HCT116 (cell line): ENCODE results near the gene PPM1B. TPM values are rescaled to one million over a fixed set of nuclear protein-coding genes. Genes with fewer than 3 reads are reported as not detected.

Experiments
- ATAC-seq: fragments of 200-7000 bp; cut with Tn5 transposase; 2 replicates; pipeline ENCODE4 v1.9.1; 2020; ENCODE audit warnings: mild to moderate bottlenecking, moderate library complexity
- BruUV-seq: library from RNA; stranded (reverse); fragments of 400-500 nt; replicated peaks from 2 replicates; lab custom pipeline; 2021; lab: Mats Ljungman, UMichigan
- CTCF ChIA-PET: fragments of 300-600 bp; sonication (Branson Sonifier 250); formaldehyde crosslinking; loops from one replicate; lab custom pipeline; 2021; ENCODE audit warnings: antibody characterized with exemption; lab: Charles Lee
- POLR2A ChIA-PET: fragments of 300-600, 350-600 bp; sonication (Branson Sonifier 250); formaldehyde crosslinking; loops from one replicate; lab custom pipeline; 2021; ENCODE audit warnings: antibody characterized with exemption; lab: Charles Lee
- RAD21 ChIA-PET, 2 experiments: fragments of 300-600 bp; sonication (Branson Sonifier 250); formaldehyde crosslinking; loops; one replicate each; lab custom pipeline; 2023; ENCODE audit warnings: low total read pairs in 2 of 2; ENCODE audit not compliant: uncharacterized antibody in 2 of 2, unreplicated experiment in 2 of 2, low non-redundant PET in 1 of 2; lab: Charles Lee
- DNase-seq: peaks from one replicate; pipeline ENCODE4 v3.0.0-alpha.2; 2010; ENCODE audit warnings: low read depth, low spot score
- H2AFZ ChIP-seq: fragments of 200-600 bp; shearing (Covaris generic), sonication (generic); 2 replicates; pipeline ENCODE4 v1.6.1; 2017; ENCODE audit warnings: low read depth, mixed run types, mixed read lengths, antibody characterized with exemption, low read length; ENCODE audit not compliant: poor library complexity, severe bottlenecking
- H3K27ac ChIP-seq: 2 replicates; pipeline ENCODE4 v1.5.1; 2012; ENCODE audit warnings: low read depth, low read length
- H3K27me3 ChIP-seq: fragments of 200-600 bp; sonication (generic); 2 replicates; pipeline ENCODE4 v1.6.1; 2016; ENCODE audit warnings: mixed run types, low read length, mixed read lengths; ENCODE audit not compliant: insufficient read depth
- H3K36me3 ChIP-seq, 2 experiments: fragments of 200-500 bp in 1 of 2; fragments of 200-600 bp in 1 of 2; sonication (Bioruptor generic) in 1 of 2; sonication (generic) in 1 of 2; 2 replicates each; pipeline versions ENCODE4 v1.5.1 to v1.6.1; 2014 to 2016; ENCODE audit warnings: low read length in 2 of 2, inconsistent platforms in 1 of 2, mixed read lengths in 1 of 2, mixed run types in 1 of 2; ENCODE audit not compliant: insufficient read depth in 2 of 2, control insufficient read depth in 1 of 2
- H3K4me1 ChIP-seq, 2 experiments: fragments of 200-600 bp in 1 of 2; sonication (generic) in 1 of 2; 2 replicates each; pipeline versions ENCODE4 v1.5.1 to v1.6.1; 2012 to 2017; ENCODE audit warnings: low read length in 2 of 2, inconsistent platforms in 1 of 2, mild to moderate bottlenecking in 1 of 2, mixed read lengths in 1 of 2, mixed run types in 1 of 2, moderate library complexity in 1 of 2; ENCODE audit not compliant: insufficient read depth in 2 of 2, control insufficient read depth in 1 of 2
- H3K4me2 ChIP-seq: fragments of 200-600 bp; sonication (generic); 2 replicates; pipeline ENCODE4 v1.6.1; 2017; ENCODE audit warnings: mixed run types, low read length, mixed read lengths
- H3K4me3 ChIP-seq, 2 experiments: fragments of 200-600 bp in 1 of 2; sonication (generic) in 1 of 2; replicated peaks in 1 of 2; 2 replicates each; pipeline ENCODE4 v1.5.1; 2011 to 2016; ENCODE audit warnings: low read length in 2 of 2, control low read depth in 1 of 2, low read depth in 1 of 2, mild to moderate bottlenecking in 1 of 2, mixed read lengths in 1 of 2, mixed run types in 1 of 2
- H3K79me2 ChIP-seq: fragments of 200-600 bp; sonication (generic); 2 replicates; pipeline ENCODE4 v1.6.1; 2017; ENCODE audit warnings: mild to moderate bottlenecking, mixed run types, low read length, moderate library complexity, mixed read lengths; ENCODE audit not compliant: insufficient read depth
- H3K9ac ChIP-seq: fragments of 200-600 bp; sonication (generic); 2 replicates; pipeline ENCODE4 v1.6.1; 2016; ENCODE audit warnings: low read length, mixed read lengths
- H3K9me2 ChIP-seq: fragments of 200-600 bp; sonication (generic), shearing (Covaris generic); 2 replicates; pipeline ENCODE4 v1.6.1; 2017; ENCODE audit warnings: mixed run types, mild to moderate bottlenecking, moderate library complexity; ENCODE audit not compliant: insufficient read depth
- H3K9me3 ChIP-seq, 2 experiments: fragments of 200-500 bp in 1 of 2; fragments of 200-600 bp in 1 of 2; sonication (Bioruptor generic) in 1 of 2; sonication (generic) in 1 of 2; 2 replicates each; pipeline ENCODE4 v1.6.1; 2014 to 2017; ENCODE audit warnings: low read length in 2 of 2, mixed read lengths in 2 of 2, inconsistent platforms in 1 of 2, low read depth in 1 of 2, mild to moderate bottlenecking in 1 of 2, mixed run types in 1 of 2, moderate library complexity in 1 of 2; ENCODE audit not compliant: control insufficient read depth in 1 of 2, insufficient read depth in 1 of 2
- H4K20me1 ChIP-seq: fragments of 200-600 bp; sonication (generic), shearing (Covaris generic); 2 replicates; pipeline ENCODE4 v1.6.1; 2017; ENCODE audit warnings: mixed run types, mild to moderate bottlenecking, moderate library complexity; ENCODE audit not compliant: insufficient read depth
- ATF3 ChIP-seq: IDR thresholded peaks from 2 replicates; pipeline ENCODE4 v1.6.1; 2012
- CBX3 ChIP-seq: IDR thresholded peaks from 2 replicates; pipeline ENCODE4 v1.6.1; 2012; ENCODE audit warnings: low read depth
- CEBPB ChIP-seq: IDR thresholded peaks from 2 replicates; pipeline ENCODE4 v1.6.1; 2012; ENCODE audit warnings: low read depth
- CTCF ChIP-seq, 3 experiments: fragments of 200-600 bp in 1 of 3; sonication (generic) in 1 of 3; IDR thresholded peaks in 2 of 3; conservative IDR thresholded peaks in 1 of 3; 2 replicates each; pipeline ENCODE4 v1.5.1; 2012 to 2017; ENCODE audit warnings: low read depth in 2 of 3, low read length in 2 of 3, antibody characterized with exemption in 1 of 3, borderline replicate concordance in 1 of 3, control low read depth in 1 of 3, mild to moderate bottlenecking in 1 of 3, mixed read lengths in 1 of 3, mixed run types in 1 of 3, moderate library complexity in 1 of 3; ENCODE audit not compliant: insufficient read depth in 1 of 3
- EGR1 ChIP-seq: IDR thresholded peaks from 2 replicates; pipeline ENCODE4 v1.6.1; 2012; ENCODE audit warnings: low read depth
- EZH2 ChIP-seq: fragments of 200-600 bp; sonication (generic); IDR thresholded peaks from 2 replicates; pipeline ENCODE4 v1.6.1; 2017; ENCODE audit warnings: antibody characterized with exemption, mixed run types
- EZH2phosphoT487 ChIP-seq: fragments of 200-600 bp; IDR thresholded peaks from 2 replicates; pipeline ENCODE4 v1.6.1; 2018; ENCODE audit warnings: antibody characterized with exemption, borderline replicate concordance
- JUND ChIP-seq: IDR thresholded peaks from 2 replicates; pipeline ENCODE4 v1.6.1; 2012
- POLR2A ChIP-seq: IDR thresholded peaks from 2 replicates; pipeline ENCODE4 v1.7.0; 2011; ENCODE audit warnings: borderline replicate concordance; ENCODE audit not compliant: insufficient read depth, insufficient read length; ENCODE audit errors: extremely low read depth
- POLR2AphosphoS5 ChIP-seq: IDR thresholded peaks from 2 replicates; pipeline ENCODE4 v1.6.1; 2011; ENCODE audit warnings: mild to moderate bottlenecking, low read depth, low read length, moderate library complexity
- RAD21 ChIP-seq: IDR thresholded peaks from 2 replicates; pipeline ENCODE4 v1.6.1; 2012; ENCODE audit warnings: low read depth, mild to moderate bottlenecking
- SIN3A ChIP-seq: IDR thresholded peaks from 2 replicates; pipeline ENCODE4 v1.6.1; 2012; ENCODE audit warnings: low read depth
- SRF ChIP-seq: IDR thresholded peaks from 2 replicates; pipeline ENCODE4 v1.6.1; 2012; ENCODE audit warnings: low read depth
- ZFX ChIP-seq: fragments of 450-650 bp; IDR thresholded peaks from 2 replicates; pipeline ENCODE4 v1.6.1; 2017
- ZNF274 ChIP-seq: fragments of 200-500 bp; sonication (Bioruptor generic); IDR thresholded peaks from 2 replicates; pipeline ENCODE4 v1.6.1; 2014; ENCODE audit warnings: mild to moderate bottlenecking, low read depth, low read length, inconsistent platforms
- intact Hi-C: fragments of 100-400 bp; cut with micrococcal nuclease; formaldehyde crosslinking; loops from 2 replicates; pipeline ENCODE4 v1.10.0; 2022
- total RNA-seq: library from RNA; stranded (reverse); gene quantifications from one replicate; pipeline ENCODE4 v1.2.1, GENCODE V29; 2021; ENCODE audit not compliant: unreplicated experiment

PPM1B gene
- total RNA-seq, 1 experiment from 2014 or later: 36.9 TPM

- Histone ChIP-seq H3K79me2 (no peaks in the 10 kb centered on the region), H3K4me2 (no peak overlapping the region), H4K20me1 (no peaks in the 10 kb centered on the region), H3K9ac (no peak overlapping the region), H3K27ac (no peak overlapping the region), H3K4me3 (no peak overlapping the region), H2AFZ (no peak overlapping the region), H3K36me3 (no peaks in the 10 kb centered on the region), H3K27me3 (no peaks in the 10 kb centered on the region), H3K9me2 (no peaks in the 10 kb centered on the region), H3K4me1 (no peaks in the 10 kb centered on the region), H3K9me3 (no peaks in the 10 kb centered on the region)
- ChIA-PET POLR2A (no interaction called here), CTCF (interaction anchor here (1.2 kb wide), 1 partner anchor 8 kb away, joined by 3 read pairs; no protein-coding TSS in a partner anchor), RAD21 (no interaction called here)
- DNase-seq: no peak
- intact Hi-C loops: no loop called here
- BruUV-seq: no TSS peak
- no peak for TF ChIP-seq ATF3
- TF ChIP-seq CTCF (IDR thresholded peaks at IDR 0.05 in 2 of 3, conservative IDR thresholded peaks at IDR 0.05 in 1 of 3; ENCODE audit: borderline replicate concordance in 1 of 3, insufficient read depth in 1 of 3, low read depth in 2 of 3, low read length in 2 of 3): no peak
- TF ChIP-seq POLR2A: no peak
- no peak for TF ChIP-seq SRF
- no peak for TF ChIP-seq EZH2
- no peak for TF ChIP-seq ZFX
- no peak for TF ChIP-seq CEBPB
- TF ChIP-seq CBX3: no peak
- TF ChIP-seq JUND: no peak
- TF ChIP-seq SIN3A: no peak
- no peak for TF ChIP-seq RAD21
- no peak for TF ChIP-seq EZH2phosphoT487
- TF ChIP-seq POLR2AphosphoS5: no peak
- no peak for TF ChIP-seq ZNF274
- no peak for TF ChIP-seq EGR1
- no peak for ATAC-seq
Measured at GRCh38 chr2:44250376-44250775, 81.7 kb downstream of the PPM1B start.
